ENCODE measurements around the gene C1QTNF2.

GRCh38 chr5:160297776-160298175 lies 72.7 kb downstream of the C1QTNF2 start:
- TF ChIP-seq EZH2 (IDR thresholded peaks at IDR 0.05) (no peak), POLR2AphosphoS5 (IDR thresholded peaks at IDR 0.05; ENCODE audit: borderline replicate concordance, low read depth, low read length) (no peak), FOXP2 (optimal IDR thresholded peaks at IDR 0.05; ENCODE audit: control extremely low read depth, extremely low read length, insufficient read depth) (no peak)

All from SK-N-MC (cell line).